ENCODE data around the gene C15orf39. TPM values are rescaled to one million over a fixed set of nuclear protein-coding genes. Genes with fewer than 3 reads are reported as not detected.

The C15orf39 gene
- total RNA-seq, 1 experiment from 2014 or later, result 5.9 TPM

DNA sequence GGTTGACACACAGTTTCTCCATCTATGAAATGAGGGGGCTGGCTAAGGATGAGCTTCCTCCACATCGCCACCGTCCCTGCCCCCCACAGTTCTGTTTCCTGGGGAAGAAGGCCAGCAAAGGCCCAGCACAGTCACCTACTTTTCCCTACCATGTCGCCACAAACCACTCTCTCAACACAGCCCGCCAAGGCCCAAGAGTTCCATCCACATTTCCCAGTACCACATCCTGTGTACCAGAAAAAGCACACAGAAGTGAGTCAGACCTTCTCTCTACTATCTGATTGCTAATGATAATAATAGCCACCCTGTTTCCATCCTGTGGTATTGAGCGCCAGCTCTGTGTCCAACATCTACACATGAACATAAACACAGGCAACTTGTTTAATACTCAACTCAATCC is 30.3 kb upstream of the C15orf39 start:
- no peak for DNase-seq (ENCODE audit: extremely low read depth, low read depth)

DNA sequence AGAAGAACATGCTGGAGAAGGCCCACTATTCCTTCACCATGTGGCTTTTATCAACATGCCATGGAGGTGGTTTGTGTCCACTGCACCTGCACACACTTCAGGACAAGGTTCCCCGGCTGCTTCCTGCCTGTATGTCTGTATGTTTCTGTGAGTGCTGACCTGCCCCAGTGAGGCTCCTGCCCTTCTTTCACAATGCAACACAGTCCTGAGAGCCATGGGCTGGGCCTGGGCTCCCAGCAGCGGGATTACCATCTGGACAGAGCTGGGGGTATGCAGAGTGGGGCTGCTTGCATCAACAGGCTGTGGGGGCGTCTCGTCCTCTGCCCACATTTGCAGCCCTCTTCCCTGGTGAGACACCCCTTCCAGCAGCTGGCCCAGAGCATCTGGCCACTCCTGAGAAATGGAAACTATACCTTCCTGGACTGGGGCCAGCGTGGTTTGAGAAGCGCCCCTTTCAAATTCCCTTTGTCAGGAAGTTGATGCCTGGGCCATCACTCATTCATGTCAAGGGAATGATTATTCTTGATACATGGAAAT is 29.3 kb upstream of the C15orf39 start:
- no peak for DNase-seq (ENCODE audit: extremely low read depth, low read depth)

GRCh38 chr15:75174102-75174501 is 27.6 kb upstream of the C15orf39 start:
- no peak for DNase-seq (ENCODE audit: extremely low read depth, low read depth)

DNA sequence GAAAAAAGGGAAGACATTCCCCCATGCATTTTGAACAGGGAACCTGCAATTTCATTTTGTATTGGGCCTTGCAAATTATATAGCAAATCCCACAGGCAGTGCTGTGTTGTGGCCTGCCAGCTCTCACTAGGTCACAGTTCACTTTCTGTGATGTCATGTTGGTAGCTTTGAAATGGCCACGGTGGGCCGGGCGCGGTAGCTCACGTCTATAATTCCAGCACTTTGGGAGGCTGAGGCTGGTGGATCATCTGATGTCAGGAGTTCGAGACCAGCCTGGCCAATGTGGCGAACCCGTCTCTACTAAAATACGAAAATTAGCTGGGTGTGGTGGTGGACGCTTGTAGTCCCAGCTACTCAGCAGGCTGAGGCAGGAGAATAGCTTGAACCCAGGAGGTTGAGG is 27.0 kb upstream of the C15orf39 start:
- no peak for DNase-seq (ENCODE audit: extremely low read depth, low read depth)

GRCh38 chr15:75176396-75176761 is 25.3 kb upstream of the C15orf39 start:
- DNase-seq (ENCODE audit: extremely low read depth, low read depth), result no peak

GRCh38 chr15:75177360-75178071 is 24.2 kb upstream of the C15orf39 start:
- DNase-seq (ENCODE audit: extremely low read depth, low read depth), result no peak

DNA sequence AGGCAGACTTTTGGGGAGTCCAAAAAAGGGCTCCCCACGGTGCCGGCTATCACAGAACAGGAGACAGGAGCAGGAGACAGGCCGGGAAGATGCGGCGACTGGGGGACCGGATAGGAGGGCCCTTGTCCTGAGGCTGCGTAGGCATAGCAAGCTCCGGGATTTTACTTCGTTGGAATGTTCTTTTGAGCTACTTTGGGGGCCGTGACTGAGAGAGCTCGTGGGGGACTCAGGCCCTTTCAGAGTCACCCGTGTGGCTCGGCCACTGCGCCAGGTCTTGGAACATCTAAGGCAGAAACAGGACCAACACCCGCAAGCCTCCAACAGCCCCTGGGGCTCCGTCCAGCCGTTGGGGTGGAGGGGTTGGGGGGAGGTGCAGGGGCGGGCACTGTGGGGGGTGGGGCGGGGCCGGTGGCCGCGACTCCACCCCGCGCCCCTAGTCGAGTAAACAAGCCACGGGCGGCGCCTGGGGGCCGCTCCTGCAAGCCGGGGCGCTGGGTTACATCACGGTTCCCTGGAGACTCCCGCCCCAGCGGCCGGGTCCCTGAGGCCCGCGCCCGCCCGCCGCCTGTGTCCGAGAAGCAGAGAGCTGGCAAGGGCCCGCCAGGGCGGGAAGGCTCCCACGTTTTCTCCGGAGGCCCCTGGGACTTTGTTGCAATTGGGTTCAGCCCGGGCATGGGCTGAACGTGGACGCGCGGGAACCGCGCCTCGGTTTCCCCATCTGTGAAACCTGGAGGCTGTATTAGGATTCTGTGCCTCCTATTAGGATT is 23.3 kb upstream of the C15orf39 start:
- DNase-seq (ENCODE audit: extremely low read depth, low read depth), result no peak

DNA sequence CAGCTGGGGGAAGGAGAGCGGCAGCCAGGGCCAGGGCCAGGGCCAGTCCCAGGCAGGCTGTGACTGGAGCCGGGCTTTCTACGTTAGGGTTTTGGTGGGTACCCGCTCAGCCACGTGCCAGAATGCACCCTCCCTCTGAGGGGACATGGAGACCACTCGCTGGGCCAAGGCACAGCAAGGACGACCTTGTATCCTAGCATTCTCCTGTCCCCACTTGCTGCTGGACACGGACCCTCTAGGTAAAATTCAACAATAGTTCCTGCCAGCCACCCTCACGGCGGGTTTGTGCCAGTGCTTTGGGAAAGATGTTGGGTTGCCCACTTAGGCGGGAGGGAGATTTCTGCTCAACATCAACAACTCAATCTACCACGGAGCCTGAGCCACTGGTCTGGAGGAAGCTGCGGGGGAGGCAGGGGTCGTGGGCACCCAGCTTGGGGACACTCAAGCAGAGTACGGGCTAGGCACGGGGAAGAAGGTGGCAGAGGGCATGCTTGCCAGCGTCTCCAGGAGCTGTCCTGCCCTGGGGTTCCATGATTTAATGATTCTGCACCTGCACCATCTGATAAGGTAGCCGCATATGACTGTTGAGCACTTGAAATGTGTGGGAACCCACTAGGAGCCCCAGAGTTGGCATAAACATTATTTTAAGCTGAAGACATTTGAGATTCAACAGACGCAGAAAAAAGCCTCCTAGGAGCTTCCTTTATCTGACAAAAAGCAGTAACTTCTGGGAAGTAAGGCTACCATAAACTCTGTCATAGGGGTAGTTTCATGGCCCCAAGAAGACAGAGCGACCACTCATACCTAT is 22.5 kb upstream of the C15orf39 start:
- no peak for DNase-seq (ENCODE audit: extremely low read depth, low read depth)

DNA sequence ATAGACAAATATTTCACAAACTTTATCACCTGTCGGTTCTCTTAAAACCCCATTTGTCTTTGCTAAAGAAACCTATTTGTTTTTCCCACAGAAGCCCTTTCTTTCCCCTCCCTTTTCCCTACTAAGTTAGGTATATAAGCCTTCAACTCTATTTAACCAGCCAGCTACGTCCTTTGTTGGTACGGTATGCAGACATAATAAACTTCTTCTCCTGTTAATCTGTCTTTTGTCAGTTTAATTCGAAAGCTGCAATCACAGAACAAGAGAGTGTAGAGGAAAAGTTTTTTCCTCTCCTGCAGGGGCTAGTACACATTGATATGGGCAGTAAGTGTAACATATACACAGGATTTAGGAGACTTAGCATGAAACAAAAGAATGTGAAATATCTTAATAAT is 21.9 kb upstream of the C15orf39 start:
- DNase-seq (ENCODE audit: extremely low read depth, low read depth), result no peak

DNA sequence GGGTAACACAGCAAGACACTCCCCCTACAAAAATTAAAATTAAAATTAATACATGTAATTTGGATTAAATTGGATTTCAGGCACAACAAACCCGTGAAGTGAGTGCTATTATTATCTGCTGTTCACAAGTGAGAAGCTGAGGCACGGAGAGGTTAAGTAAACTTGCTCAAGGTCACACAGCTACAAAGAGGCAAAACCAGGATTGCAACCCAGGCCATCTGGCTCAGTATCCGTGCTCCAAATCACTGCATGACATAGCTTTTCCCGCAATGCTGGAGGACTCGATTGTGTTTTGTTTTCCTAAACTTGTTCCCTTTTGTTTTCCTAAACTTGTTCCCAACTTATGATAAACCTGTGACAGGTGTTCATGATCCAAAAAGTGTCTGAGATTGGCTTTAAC is 19.9 kb upstream of the C15orf39 start:
- DNase-seq (ENCODE audit: extremely low read depth, low read depth), result no peak

- DNase-seq (ENCODE audit: extremely low read depth, low read depth), result no peak
These were observed 19.2 kb upstream of the C15orf39 start for GRCh38 chr15:75182187-75183131.

DNA sequence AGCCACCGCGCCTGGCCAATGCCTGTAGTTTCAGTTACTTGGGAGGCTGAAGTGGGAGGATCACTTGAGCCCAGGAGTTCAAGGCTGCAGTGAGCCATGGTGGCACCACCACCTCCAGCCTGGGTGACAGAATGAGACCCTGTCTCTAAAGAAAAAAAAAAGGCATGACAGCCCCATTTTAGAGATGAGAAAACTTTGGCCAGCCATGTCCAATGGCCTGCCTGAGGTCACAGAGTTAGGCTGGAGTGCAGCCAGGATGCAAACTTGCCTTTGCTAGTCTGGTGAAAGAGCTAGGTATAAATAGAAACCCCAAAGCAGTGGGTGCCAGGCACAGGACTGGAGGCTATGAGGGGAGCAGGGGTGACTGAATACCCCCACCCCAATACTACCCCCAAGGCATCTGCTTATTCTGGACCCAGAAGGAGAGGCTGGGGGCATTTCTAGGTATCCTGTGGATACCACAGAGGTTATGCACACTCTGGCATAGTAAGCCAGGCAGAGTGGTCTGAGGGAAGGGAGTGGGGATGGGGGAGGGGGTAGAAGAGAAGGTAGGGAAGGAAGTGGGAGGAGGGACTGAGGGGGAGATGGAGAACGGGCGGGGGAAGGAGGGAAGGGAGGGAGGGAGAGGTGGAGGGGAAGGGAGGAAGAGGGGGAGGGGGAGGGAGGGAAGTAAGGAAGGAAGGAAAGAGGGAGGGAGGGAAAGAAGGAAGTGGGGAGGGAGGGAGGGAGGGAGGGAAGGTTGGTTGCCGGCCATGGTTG is 16.2 kb upstream of the C15orf39 start:
- DNase-seq (ENCODE audit: extremely low read depth, low read depth), result no peak

GRCh38 chr15:75186044-75186443 is 15.6 kb upstream of the C15orf39 start:
- no peak for DNase-seq (ENCODE audit: extremely low read depth, low read depth)

DNA sequence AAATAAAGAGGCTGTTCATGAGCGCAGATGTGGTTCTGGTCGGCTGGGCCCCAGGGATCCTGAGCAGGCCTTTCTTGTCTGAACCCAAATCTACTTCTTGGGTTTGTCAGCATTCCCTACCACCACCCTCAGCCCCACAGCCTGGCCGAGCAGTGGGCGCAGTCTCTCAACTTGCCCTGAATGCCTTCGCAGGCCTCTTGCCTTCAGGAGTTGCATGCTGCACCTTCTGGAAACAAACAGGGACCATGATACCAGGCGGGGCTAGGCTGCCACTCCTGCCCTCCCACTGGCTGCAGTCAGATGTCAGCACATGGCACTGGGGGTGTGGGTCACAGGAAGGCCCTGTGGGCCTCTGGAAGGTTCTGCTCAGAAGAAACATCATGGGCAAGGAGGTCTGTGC is 13.2 kb upstream of the C15orf39 start:
- no peak for DNase-seq (ENCODE audit: extremely low read depth, low read depth)

DNA sequence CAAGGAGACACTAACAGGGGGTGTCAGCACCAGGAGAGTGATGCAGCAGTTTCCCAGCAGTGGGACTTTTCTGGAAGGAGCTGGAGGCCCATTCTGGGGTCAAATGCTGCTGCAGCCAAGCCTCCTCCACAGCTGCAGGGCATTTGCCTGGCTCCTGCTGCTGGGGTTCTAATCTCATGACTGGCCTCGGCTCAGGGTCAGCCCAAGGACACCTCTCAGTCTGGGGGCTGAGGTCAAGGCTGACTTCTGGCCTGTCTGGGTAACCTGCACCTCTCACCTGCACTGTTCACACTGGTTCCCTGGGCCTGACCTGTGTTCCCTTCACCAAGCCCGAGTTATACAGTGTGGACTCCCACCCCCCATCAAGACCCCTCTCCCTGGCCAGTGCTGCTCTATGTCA is 10.4 kb upstream of the C15orf39 start:
- no peak for DNase-seq (ENCODE audit: extremely low read depth, low read depth)

GRCh38 chr15:75192307-75192706 is 9.4 kb upstream of the C15orf39 start:
- DNase-seq (ENCODE audit: extremely low read depth, low read depth), result no peak

GRCh38 chr15:75193272-75193671 is 8.4 kb upstream of the C15orf39 start:
- no peak for DNase-seq (ENCODE audit: extremely low read depth, low read depth)

DNA sequence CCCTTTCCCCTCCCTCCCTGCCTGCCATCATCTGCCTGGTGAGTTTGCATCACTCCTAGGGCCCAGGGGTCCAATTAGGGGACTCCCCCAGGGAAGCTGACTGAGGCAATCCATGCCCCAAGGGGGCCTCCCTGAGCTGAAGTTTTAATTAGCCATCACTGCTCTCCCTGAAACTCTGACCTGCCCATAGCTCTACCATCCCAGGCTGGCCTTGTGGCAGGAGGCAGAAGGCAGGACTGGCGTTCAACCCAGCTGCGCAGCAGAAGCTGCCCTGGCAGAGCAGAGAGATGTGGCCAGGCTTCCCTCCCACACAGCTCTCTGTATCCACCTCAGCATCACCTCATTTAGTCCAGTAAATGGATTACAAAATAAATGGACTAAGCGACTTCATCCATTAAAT is 7.7 kb upstream of the C15orf39 start:
- no peak for DNase-seq (ENCODE audit: extremely low read depth, low read depth)

GRCh38 chr15:75194397-75194796 is 7.3 kb upstream of the C15orf39 start:
- DNase-seq (ENCODE audit: extremely low read depth, low read depth), result no peak

Measured in NCI-H460 (cell line).